ENCODE measurements around the gene OR2G3. TPM values are rescaled to one million over a fixed set of nuclear protein-coding genes. Genes with fewer than 3 reads are reported as not detected.

Gene OR2G3
- total and polyA plus RNA-seq, 2 experiments from 2014 or later, result not detected

DNA sequence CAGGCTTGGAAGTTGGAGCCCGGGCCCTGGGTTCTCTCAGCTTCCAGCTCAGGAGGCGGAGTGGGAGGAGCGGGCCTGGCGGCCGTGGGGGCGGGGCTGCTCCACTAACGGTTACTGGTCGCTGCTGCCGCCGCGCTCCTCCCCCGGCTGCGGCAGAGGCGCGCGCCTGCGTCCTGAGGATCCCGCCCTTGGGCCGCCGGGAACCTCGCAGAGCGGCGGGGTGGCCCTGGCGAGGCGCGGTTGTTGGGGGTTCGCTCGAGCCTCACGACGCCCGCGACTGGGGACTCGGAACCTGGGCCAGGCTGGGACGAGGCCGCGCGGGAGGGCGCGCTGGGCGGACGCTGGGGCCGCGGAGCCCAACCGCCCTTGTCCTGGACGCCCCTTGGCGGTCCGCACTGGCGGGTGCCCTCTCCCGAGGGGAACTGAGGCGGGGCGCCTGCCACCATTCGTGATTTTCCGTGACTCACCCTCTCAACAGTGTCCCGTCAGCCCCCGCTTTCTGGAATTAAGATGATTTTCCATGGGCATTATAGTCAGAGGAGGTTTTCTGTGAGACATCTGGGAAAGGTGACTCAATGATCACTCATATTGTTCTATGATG, 34.1 kb downstream of the OR2G3 start:
- TF ChIP-seq EZH2phosphoT487 (IDR thresholded peaks at IDR 0.05; ENCODE audit: insufficient read depth, low read depth) (no peak), EZH2 (IDR thresholded peaks at IDR 0.05; ENCODE audit: insufficient read depth, poor library complexity, severe bottlenecking) (no peak)
- H3K36me3 ChIP-seq (ENCODE audit: low read depth), result no peaks in the 10 kb centered on the region
- no peaks in the 10 kb centered on the region for H3K9me2 ChIP-seq (ENCODE audit: insufficient read depth)
- no peaks in the 10 kb centered on the region for H3F3A ChIP-seq (ENCODE audit: insufficient read depth)
- H3K4me1 ChIP-seq (ENCODE audit: insufficient read depth), result no peaks in the 10 kb centered on the region
- H3K27me3 ChIP-seq (replicated peaks; ENCODE audit: insufficient read depth), result no peaks in the 10 kb centered on the region
- no peak overlapping the region for H3K27ac ChIP-seq
- peak; percentile 28 for DNase-seq
- no peak overlapping the region for H3K4me2 ChIP-seq (ENCODE audit: unreplicated experiment)
- in situ Hi-C loops (cut with MboI), result no loop called here
- no peak overlapping the region for H3K4me3 ChIP-seq
- 12 to 17% methylated on average over 27 to 44 of the region's 55 CpGs for WGBS, 2 experiments (ENCODE audit: low coverage in 1 of 2, low lambda C conversion rate in 2 of 2, missing lambda C conversion rate in 2 of 2)
- H3K79me2 ChIP-seq (ENCODE audit: insufficient read depth), result no peaks in the 10 kb centered on the region
- no peak overlapping the region for H3K9ac ChIP-seq
- H3K9me3 ChIP-seq (ENCODE audit: low read depth), result no peaks in the 10 kb centered on the region
- H4K20me1 ChIP-seq (ENCODE audit: insufficient read depth), result no peaks in the 10 kb centered on the region
- no peak overlapping the region; the same call in 1 of the 2 replicates for H2AFZ ChIP-seq

DNA sequence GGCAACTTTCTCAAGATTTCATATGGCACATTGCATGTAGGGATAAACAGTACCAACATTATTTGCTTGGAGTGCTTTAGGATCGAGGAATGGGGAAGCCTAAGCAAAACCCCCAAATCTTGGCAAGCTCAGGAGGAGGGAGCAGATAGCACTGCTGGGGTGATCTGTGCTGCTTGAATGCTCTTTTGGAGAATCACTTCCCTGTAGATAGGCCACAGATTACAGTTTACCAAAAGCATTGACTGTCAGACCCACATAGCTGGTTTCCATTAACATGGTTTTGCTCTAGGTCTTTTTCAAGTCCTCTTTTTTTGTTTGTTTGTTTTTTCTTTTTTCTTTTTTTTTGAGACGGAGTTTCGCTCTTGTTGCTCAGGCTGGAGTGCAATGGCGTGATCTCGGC, 37.4 kb downstream of the OR2G3 start:
- H4K20me1 ChIP-seq (ENCODE audit: insufficient read depth), result no peaks in the 10 kb centered on the region
- no peak for DNase-seq

DNA sequence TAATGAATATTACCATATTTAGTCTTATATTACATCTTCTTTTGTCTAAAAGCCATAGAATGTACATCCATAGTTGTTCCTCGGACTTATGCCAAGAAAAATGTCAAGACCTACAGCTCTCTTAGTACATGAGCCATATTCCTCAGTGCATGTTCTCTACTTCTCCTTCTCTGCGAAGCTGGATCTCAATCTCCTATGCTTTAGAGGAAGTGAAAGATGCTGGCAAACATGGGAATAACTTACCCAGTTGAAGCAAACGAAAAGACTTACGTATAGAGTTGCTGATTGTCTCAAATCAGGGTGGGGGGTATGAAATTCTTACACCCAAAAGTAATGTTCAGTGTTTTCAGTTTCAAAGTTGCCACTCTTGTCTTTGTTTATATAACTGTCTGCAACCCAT, 41.5 kb downstream of the OR2G3 start:
- Histone ChIP-seq H3K9ac (no peak overlapping the region), H3K79me2 (ENCODE audit: insufficient read depth) (no peaks in the 10 kb centered on the region), H3K36me3 (ENCODE audit: low read depth) (no peaks in the 10 kb centered on the region), H3K4me3 (no peak overlapping the region), H3K4me2 (ENCODE audit: unreplicated experiment) (no peak overlapping the region), H3K9me3 (ENCODE audit: low read depth) (no peaks in the 10 kb centered on the region), H3K9me2 (ENCODE audit: insufficient read depth) (no peaks in the 10 kb centered on the region), H3K4me1 (ENCODE audit: insufficient read depth) (no peaks in the 10 kb centered on the region), H3F3A (ENCODE audit: insufficient read depth) (no peaks in the 10 kb centered on the region), H2AFZ (no peak overlapping the region), H3K27ac (no peak overlapping the region), H3K27me3 (replicated peaks; ENCODE audit: insufficient read depth) (no peaks in the 10 kb centered on the region), H4K20me1 (ENCODE audit: insufficient read depth) (no peaks in the 10 kb centered on the region)
- no peak for TF ChIP-seq EZH2 (IDR thresholded peaks at IDR 0.05; ENCODE audit: insufficient read depth, poor library complexity, severe bottlenecking)
- TF ChIP-seq EZH2phosphoT487 (IDR thresholded peaks at IDR 0.05; ENCODE audit: insufficient read depth, low read depth), result no peak
- 28 to 35% methylated on average over 4 of the region's 4 CpGs for WGBS, 2 experiments (ENCODE audit: low coverage in 1 of 2, low lambda C conversion rate in 2 of 2, missing lambda C conversion rate in 2 of 2)
- in situ Hi-C loops (cut with MboI), result no loop called here
- no peak for DNase-seq

More for the DNA sequence above, 37.4 kb downstream of the OR2G3 start:
- H3K9me3 ChIP-seq (ENCODE audit: low read depth), result no peaks in the 10 kb centered on the region
- no peaks in the 10 kb centered on the region for H3K79me2 ChIP-seq (ENCODE audit: insufficient read depth)
- H3K9ac ChIP-seq, result no peak overlapping the region
- no peaks in the 10 kb centered on the region for H3F3A ChIP-seq (ENCODE audit: insufficient read depth)
- no peaks in the 10 kb centered on the region for H3K4me1 ChIP-seq (ENCODE audit: insufficient read depth)
- in situ Hi-C loops (cut with MboI), result no loop called here
- TF ChIP-seq EZH2phosphoT487 (IDR thresholded peaks at IDR 0.05; ENCODE audit: insufficient read depth, low read depth) (no peak), EZH2 (IDR thresholded peaks at IDR 0.05; ENCODE audit: insufficient read depth, poor library complexity, severe bottlenecking) (no peak)
- H3K27me3 ChIP-seq (replicated peaks; ENCODE audit: insufficient read depth), result no peaks in the 10 kb centered on the region
- H3K9me2 ChIP-seq (ENCODE audit: insufficient read depth), result no peaks in the 10 kb centered on the region
- H2AFZ ChIP-seq, result no peak overlapping the region
- no peaks in the 10 kb centered on the region for H3K36me3 ChIP-seq (ENCODE audit: low read depth)
- WGBS, 2 experiments (ENCODE audit: low coverage in 1 of 2, low lambda C conversion rate in 2 of 2, missing lambda C conversion rate in 2 of 2), result 24 to 46% methylated on average over 2 to 5 of the region's 5 CpGs
- H3K4me3 ChIP-seq, result no peak overlapping the region
- H3K27ac ChIP-seq, result no peak overlapping the region
- H3K4me2 ChIP-seq (ENCODE audit: unreplicated experiment), result no peak overlapping the region

DNA sequence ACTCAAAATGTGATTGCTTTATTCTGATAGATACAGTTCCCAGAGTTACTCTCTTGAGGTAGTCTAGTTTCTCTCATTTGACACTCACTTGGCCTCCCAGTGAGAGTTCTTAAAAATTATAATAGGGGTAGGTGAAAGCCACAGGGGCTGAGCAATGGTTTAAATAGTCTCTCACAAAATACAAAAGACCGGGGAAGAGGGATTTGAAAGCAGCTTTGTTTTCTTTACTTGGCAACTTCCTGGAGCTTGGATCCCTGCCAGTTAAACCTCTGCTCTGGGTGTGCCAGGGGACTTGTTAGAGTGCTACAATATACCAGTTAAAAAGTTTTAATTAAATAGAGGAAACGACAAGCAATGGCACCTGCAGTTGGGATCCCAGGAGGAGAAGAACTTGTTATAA, 42.5 kb downstream of the OR2G3 start:
- no peaks in the 10 kb centered on the region for H3K4me1 ChIP-seq (ENCODE audit: insufficient read depth)
- H2AFZ ChIP-seq, result no peak overlapping the region
- in situ Hi-C loops (cut with MboI), result no loop called here
- no peaks in the 10 kb centered on the region for H3K36me3 ChIP-seq (ENCODE audit: low read depth)
- no peak for DNase-seq
- WGBS, 2 experiments (ENCODE audit: low coverage in 1 of 2, low lambda C conversion rate in 2 of 2, missing lambda C conversion rate in 2 of 2), result 3 to 4% methylated on average over 2 of the region's 2 CpGs
- H3K9ac ChIP-seq, result no peak overlapping the region
- no peaks in the 10 kb centered on the region for H3K9me3 ChIP-seq (ENCODE audit: low read depth)
- H4K20me1 ChIP-seq (ENCODE audit: insufficient read depth), result no peaks in the 10 kb centered on the region
- H3K9me2 ChIP-seq (ENCODE audit: insufficient read depth), result no peaks in the 10 kb centered on the region
- H3K79me2 ChIP-seq (ENCODE audit: insufficient read depth), result no peaks in the 10 kb centered on the region
- no peaks in the 10 kb centered on the region for H3F3A ChIP-seq (ENCODE audit: insufficient read depth)
- no peak for TF ChIP-seq EZH2 (IDR thresholded peaks at IDR 0.05; ENCODE audit: insufficient read depth, poor library complexity, severe bottlenecking)
- no peak for TF ChIP-seq EZH2phosphoT487 (IDR thresholded peaks at IDR 0.05; ENCODE audit: insufficient read depth, low read depth)
- no peak overlapping the region for H3K4me3 ChIP-seq
- no peak overlapping the region for H3K4me2 ChIP-seq (ENCODE audit: unreplicated experiment)
- no peaks in the 10 kb centered on the region for H3K27me3 ChIP-seq (replicated peaks; ENCODE audit: insufficient read depth)
- no peak overlapping the region for H3K27ac ChIP-seq

All from GM23248 (cell line).